ENCODE results near the gene TCN2. TPM values are rescaled to one million over a fixed set of nuclear protein-coding genes. Genes with fewer than 3 reads are reported as not detected.

TCN2 gene
- total RNA-seq, 1 donor = 18.8 TPM

- peak overlapping the region; percentile 73 for H2AFZ ChIP-seq (ENCODE audit: low read length)
- H3K36me3 ChIP-seq (ENCODE audit: insufficient read depth, low read length) = no peaks in the 10 kb centered on the region
- peak; percentile 97 for DNase-seq (ENCODE audit: insufficient read length, low spot score, missing footprints)
- no peak for TF ChIP-seq CTCF (IDR thresholded peaks at IDR 0.05; ENCODE audit: extremely low read depth, low read depth, low read length)
- H4K20me1 ChIP-seq (ENCODE audit: insufficient read depth, low read length) = no peaks in the 10 kb centered on the region
- peaks cover 31% of the 10 kb centered on the region for H3K4me1 ChIP-seq (ENCODE audit: insufficient read depth, low read length)
- peak overlapping the region; percentile 12 for H3K27ac ChIP-seq (ENCODE audit: low read depth, low read length)
- no peak overlapping the region for H3K4me3 ChIP-seq (ENCODE audit: insufficient read depth, low read length)
- peak overlapping the region; percentile 49 for H3K4me2 ChIP-seq (ENCODE audit: insufficient read depth, low read length)
- H3K27me3 ChIP-seq (ENCODE audit: insufficient read depth, low read length) = no peaks in the 10 kb centered on the region
- no peaks in the 10 kb centered on the region for H3K79me2 ChIP-seq (ENCODE audit: insufficient read depth, low read length)
- no peaks in the 10 kb centered on the region for H3K9me3 ChIP-seq (ENCODE audit: low read depth, low read length)
Observed at GRCh38 chr22:30609260-30610185, 2.5 kb downstream of the TCN2 start.

GRCh38 chr22:30610299-30610698, 3.3 kb downstream of the TCN2 start:
- Histone ChIP-seq H4K20me1 (ENCODE audit: insufficient read depth, low read length) (no peaks in the 10 kb centered on the region), H3K4me3 (ENCODE audit: insufficient read depth, low read length) (no peak overlapping the region), H3K4me1 (ENCODE audit: insufficient read depth, low read length) (peaks cover 31% of the 10 kb centered on the region), H3K36me3 (ENCODE audit: insufficient read depth, low read length) (no peaks in the 10 kb centered on the region), H3K4me2 (ENCODE audit: insufficient read depth, low read length) (no peak overlapping the region), H2AFZ (ENCODE audit: low read length) (no peak overlapping the region), H3K79me2 (ENCODE audit: insufficient read depth, low read length) (no peaks in the 10 kb centered on the region), H3K27ac (ENCODE audit: low read depth, low read length) (no peak overlapping the region), H3K27me3 (ENCODE audit: insufficient read depth, low read length) (no peaks in the 10 kb centered on the region), H3K9me3 (ENCODE audit: low read depth, low read length) (no peaks in the 10 kb centered on the region)
- no peak for TF ChIP-seq CTCF (IDR thresholded peaks at IDR 0.05; ENCODE audit: extremely low read depth, low read depth, low read length)
- DNase-seq (ENCODE audit: insufficient read length, low spot score, missing footprints) = peak; percentile 3

- Histone ChIP-seq H3K27me3 (ENCODE audit: insufficient read depth, low read length) (peaks cover 2% of the 10 kb centered on the region), H2AFZ (ENCODE audit: low read length) (no peak overlapping the region), H4K20me1 (ENCODE audit: insufficient read depth, low read length) (no peaks in the 10 kb centered on the region), H3K4me1 (ENCODE audit: insufficient read depth, low read length) (peaks cover 22% of the 10 kb centered on the region), H3K4me2 (ENCODE audit: insufficient read depth, low read length) (no peak overlapping the region), H3K9me3 (ENCODE audit: low read depth, low read length) (no peaks in the 10 kb centered on the region), H3K79me2 (ENCODE audit: insufficient read depth, low read length) (no peaks in the 10 kb centered on the region), H3K36me3 (ENCODE audit: insufficient read depth, low read length) (no peaks in the 10 kb centered on the region), H3K4me3 (ENCODE audit: insufficient read depth, low read length) (no peak overlapping the region), H3K27ac (ENCODE audit: low read depth, low read length) (no peak overlapping the region)
- peak; percentile 78 for DNase-seq (ENCODE audit: insufficient read length, low spot score, missing footprints)
- TF ChIP-seq CTCF (IDR thresholded peaks at IDR 0.05; ENCODE audit: extremely low read depth, low read depth, low read length) = no peak
Observed at GRCh38 chr22:30611197-30611596, 4.2 kb downstream of the TCN2 start.

GRCh38 chr22:30612789-30613188, 5.8 kb downstream of the TCN2 start:
- H4K20me1 ChIP-seq (ENCODE audit: insufficient read depth, low read length) = no peaks in the 10 kb centered on the region
- H3K79me2 ChIP-seq (ENCODE audit: insufficient read depth, low read length) = no peaks in the 10 kb centered on the region
- peaks cover 2% of the 10 kb centered on the region for H3K27me3 ChIP-seq (ENCODE audit: insufficient read depth, low read length)
- no peak overlapping the region for H3K4me2 ChIP-seq (ENCODE audit: insufficient read depth, low read length)
- no peak for TF ChIP-seq CTCF (IDR thresholded peaks at IDR 0.05; ENCODE audit: extremely low read depth, low read depth, low read length)
- peak; percentile 32 for DNase-seq (ENCODE audit: insufficient read length, low spot score, missing footprints)
- H2AFZ ChIP-seq (ENCODE audit: low read length) = no peak overlapping the region
- H3K4me1 ChIP-seq (ENCODE audit: insufficient read depth, low read length) = peaks cover 14% of the 10 kb centered on the region
- H3K36me3 ChIP-seq (ENCODE audit: insufficient read depth, low read length) = no peaks in the 10 kb centered on the region
- H3K4me3 ChIP-seq (ENCODE audit: insufficient read depth, low read length) = no peak overlapping the region
- no peak overlapping the region for H3K27ac ChIP-seq (ENCODE audit: low read depth, low read length)
- no peaks in the 10 kb centered on the region for H3K9me3 ChIP-seq (ENCODE audit: low read depth, low read length)

Data from osteoblast (primary cell).